Suprapubic skin (tissue), 3 donors: ENCODE measurements around the gene SLC9A8.

Experiments used
- CTCF ChIP-seq, 2 donors: fragments of 200-600 bp in 1 of 2; fragments of 450-650 bp in 1 of 2; sonication (generic) in 1 of 2; IDR thresholded peaks; one replicate each; pipeline ENCODE4 v1.5.1; 2016 to 2019; ENCODE audit warnings: antibody characterized with exemption in 2 of 2, mild to moderate bottlenecking in 1 of 2, moderate library complexity in 1 of 2
- POLR2A ChIP-seq, 2 donors: fragments of 450-650 bp; IDR thresholded peaks; one replicate each; pipeline ENCODE4 v1.6.1; 2017; ENCODE audit warnings: antibody characterized with exemption in 2 of 2, mild to moderate bottlenecking in 2 of 2, moderate library complexity in 2 of 2

- TF ChIP-seq CTCF (IDR thresholded peaks at IDR 0.05) (no peak), POLR2A (IDR thresholded peaks at IDR 0.05) (no peak)
Observed at GRCh38 chr20:49853640-49854039, 41.0 kb downstream of the SLC9A8 start.
